HG02588 (cell line): Measurements from ENCODE around the gene SNRNP70.
"Not testable (repeated sequence)": the region's sequence is repeated elsewhere in the genome, so short reads cannot be mapped to it uniquely, and the experiment has no call there.

Experiments used
- ATAC-seq: cut with Tn5 transposase; IDR thresholded peaks from one replicate; pipeline ENCODE4 v1.9.1; 2021; ENCODE audit warnings: mild to moderate bottlenecking, moderate library complexity; ENCODE audit not compliant: unreplicated experiment

SNRNP70 gene

DNA sequence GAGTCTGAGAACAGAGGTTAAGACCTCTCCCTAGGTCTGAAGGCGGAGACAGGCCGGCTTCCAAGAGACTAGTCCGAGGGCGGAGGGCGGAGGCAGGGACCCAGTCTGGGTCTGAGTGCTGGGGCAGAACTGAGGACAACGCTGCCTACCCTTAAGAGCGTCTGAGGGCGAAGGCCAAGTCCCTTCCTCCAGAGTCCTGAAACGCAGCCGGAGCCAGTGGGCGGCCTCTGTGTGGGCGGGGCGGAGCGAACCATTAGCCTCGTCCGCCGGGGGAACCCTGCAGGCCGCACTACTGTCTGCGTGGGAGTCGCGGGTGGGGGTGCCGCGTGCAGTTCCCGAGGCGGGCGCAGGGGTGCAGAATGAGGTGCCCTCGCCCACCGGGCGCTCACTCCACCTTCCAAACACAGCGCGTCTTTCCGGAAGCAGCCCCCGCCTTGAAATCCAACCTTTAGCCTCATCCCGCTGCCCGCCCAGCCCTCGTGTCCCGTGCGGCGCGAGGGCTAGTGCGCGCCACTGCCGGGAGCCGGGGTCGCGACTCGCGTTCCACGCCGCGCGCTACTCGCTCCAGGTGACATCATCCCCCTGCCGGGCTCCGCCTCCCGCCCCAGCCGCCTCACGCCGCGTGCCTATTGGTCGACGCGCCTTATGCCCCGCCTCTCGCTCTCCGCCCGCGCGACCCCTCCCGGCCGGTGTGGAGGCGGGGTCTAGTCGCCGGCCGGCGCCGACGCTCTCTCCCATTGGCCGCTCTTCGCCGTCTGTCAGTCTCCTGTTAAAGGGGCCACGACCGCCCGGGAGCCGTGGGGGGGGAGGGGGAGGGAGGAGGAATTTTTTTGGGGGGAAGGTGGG, 33.5 kb downstream of the SNRNP70 start, which contains the start of gene C19orf73:
Gene C19orf73, minus strand, starts transcription at position 579 of the 846 bp plus-strand sequence. Its CDS starts 121 bp downstream, at position 458.
- ATAC-seq, result peak; percentile 72

DNA sequence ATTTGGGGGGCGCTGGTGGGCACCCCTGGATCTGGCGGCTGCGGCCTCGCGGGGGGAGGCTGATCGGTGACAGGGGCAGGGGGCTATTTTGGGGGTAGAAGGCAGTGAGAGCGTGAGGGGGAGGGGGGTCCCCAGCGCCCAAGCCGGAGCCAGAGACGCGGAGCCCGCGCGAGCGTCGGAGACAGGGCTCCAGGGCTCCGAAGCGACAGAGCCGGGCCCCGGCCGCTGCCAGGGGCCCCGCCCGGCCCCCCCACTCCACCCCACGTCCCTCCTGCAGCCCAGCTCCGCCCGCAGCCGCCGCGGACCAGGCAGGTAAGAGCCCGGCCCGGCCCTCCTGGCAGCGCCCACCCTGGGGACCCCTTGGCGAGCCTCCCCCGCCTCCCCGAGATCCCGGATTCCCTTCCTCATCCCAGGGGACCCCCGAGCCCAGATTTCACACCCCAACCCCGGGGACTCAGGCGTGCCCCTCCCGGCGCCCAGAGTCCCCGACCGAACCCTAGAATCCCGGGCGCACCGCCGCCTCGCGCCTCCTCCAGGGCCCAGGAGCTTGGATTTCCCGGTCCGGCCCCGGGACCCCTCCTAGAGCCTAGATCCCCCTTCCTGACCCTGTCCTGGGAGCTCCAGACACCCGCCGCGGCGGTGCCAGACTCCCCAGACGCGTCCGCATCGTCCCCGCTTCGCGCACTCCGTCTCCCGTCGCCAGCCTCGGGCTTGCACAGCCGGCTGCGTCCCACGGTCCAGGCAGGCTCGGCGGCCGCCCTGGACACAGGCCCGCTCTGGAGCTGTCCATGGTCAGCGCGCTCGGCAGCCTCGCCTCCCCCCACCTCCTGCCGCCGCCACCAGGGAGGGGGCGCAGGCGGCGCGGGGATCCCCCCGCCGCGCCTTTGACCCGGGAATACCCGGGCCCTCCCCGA, 34.4 kb downstream of the SNRNP70 start, which contains the start of gene PPFIA3:
Gene PPFIA3, plus strand, starts transcription at position 134 of the 914 bp plus-strand sequence. CDS start 8,330 bp downstream, outside the sequence.
- ATAC-seq, result no peak

DNA sequence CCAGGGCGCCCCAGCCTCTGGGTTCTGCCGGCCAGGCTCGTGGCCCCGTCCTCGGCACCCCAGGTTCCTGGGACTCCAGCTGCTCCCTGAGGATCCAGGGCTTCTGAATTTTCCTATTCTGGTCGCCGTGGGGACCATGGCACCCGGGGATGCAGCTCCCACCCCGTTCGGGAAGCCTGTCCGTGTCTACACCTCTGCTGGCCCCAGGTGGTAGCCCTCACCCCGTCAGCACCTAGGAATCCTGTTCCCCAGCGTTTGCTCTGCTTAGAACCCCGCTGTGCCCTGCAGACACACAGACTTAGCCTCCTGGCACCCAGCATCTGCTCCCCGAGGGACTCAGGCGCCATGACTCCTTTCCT, 35.1 kb downstream of the SNRNP70 start:
- no peak for ATAC-seq

DNA sequence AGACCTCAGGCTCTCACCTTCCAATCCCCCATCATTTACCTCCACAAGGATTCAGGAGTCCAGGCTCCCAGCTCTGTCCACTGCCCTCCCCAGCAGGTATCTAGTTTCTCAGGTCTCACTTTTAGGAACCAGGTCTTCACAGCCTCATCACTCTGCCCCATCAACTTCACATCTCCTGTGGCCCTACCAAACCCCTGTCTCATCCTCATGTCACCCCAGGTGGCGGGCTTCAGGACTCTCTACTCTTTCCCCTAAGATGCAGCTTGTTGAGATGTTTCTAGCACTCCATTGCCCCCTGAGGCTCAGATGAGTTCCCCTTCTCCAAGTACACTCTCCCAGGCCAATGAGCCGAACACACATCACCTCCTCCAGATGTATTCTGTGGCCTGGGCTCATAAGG, 35.6 kb downstream of the SNRNP70 start:
- no peak for ATAC-seq

DNA sequence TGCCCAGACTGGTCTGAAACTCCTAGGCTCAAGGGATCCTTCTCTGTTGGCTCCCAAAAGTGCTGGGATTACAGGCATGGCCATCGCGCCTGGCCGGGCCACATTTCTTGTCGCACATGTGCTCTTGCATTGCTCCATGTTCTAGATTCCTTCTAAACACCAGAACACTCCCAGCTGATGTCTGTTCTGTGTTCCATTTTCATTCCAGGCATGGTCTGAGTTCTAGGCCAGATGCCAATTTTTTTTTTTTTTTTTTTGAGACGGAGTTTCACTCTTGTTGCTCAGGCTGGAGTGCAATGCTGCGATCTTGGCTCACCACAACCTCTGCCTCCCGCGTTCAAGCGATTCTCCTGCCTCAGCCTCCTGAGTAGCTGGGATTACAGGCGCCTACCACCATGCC, 36.6 kb downstream of the SNRNP70 start:
- not testable (repeated sequence) for ATAC-seq

DNA sequence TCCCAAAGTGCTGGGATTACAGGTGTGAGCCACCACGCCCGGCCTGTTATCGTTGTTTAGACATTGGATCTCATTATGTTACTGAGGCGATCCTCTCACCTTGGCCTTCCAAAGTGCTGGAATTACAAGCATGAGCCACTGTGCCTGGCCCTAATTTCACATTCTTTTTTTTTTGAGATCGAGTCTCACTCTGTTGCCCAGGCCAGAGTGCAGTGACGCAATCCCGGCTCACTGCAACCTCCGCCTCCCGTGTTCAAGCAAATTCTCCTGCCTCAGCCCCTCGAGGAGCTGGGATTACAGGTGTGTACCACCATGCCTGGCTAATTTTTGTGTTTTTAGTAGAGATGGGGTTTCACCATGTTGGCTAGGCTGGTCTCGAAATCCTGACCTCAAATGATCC, 38.0 kb downstream of the SNRNP70 start:
- ATAC-seq, result not testable (repeated sequence)

DNA sequence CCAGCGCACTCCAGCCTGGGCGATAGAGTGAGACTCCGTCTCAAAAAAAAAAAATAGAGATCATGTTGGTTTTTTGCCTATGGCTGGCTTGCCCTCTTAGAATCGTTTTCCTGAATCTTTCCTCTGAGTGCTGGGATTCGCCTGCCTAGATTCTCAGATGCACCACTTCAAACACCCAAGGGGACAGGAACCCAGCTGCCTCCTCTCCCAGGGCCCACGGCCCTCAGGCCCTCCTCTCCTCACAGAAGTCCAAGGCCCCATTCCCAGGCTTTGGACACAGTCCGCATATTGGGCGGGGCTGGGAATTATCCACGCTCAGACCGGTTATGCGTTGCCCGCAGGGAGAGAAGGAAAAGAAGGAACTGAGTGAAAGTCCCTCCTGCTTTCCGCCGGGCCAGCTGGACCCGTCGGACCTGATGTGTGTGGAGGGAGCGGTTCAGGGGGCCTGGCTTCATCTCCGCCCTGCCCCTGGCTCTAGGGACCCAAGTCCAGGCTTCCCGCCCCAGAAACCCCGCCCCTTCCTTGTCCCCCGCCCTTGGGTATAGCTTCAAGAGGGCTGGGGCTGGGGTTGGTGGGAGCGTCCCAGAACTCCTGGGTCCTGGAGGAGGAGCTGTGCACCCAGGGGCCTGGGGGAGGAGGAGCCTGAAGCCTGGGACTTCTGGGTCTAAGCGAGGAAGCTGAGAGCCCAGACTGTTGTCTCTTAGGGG, 39.9 kb downstream of the SNRNP70 start:
- no peak for ATAC-seq

DNA sequence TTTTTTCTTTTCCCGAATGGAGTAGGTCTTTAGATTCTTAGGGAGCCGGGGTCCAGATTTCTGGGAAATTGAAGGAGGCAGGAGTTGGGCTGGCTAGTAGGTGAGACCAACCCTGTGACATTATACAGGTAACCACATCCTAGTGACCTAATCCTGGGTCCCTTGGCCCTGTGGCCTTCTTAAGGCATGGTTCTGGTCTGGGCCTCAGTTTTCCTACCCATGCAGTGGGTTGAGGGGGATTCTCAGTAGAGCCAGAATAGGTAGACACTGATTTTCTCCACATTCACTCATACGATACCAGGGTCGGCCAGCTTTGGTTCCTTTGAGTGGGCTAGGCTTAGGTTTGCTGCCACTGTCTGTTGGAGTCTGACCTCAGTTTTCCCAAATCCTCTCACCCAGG, 41.3 kb downstream of the SNRNP70 start:
- ATAC-seq, result no peak

DNA sequence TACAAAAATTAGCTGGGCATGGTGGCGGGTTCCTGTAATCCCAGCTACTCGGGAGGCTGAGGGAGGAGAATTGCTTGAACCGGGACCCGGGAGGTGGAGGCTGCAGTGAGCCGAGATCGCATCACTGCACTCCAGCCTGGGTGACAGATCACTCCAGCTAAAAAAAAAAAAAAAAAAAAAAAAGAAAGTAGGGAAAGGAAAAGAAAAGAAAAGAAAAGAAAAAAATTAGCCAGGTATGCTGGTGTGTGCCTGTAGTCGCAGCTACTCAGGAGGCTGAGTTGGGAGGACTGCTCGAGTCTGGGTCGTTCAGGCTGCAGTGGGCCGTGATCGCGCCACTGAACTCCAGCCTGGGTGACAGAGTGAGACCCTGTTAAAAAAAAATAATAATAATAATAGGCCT, 42.0 kb downstream of the SNRNP70 start:
- ATAC-seq, result not testable (repeated sequence)

DNA sequence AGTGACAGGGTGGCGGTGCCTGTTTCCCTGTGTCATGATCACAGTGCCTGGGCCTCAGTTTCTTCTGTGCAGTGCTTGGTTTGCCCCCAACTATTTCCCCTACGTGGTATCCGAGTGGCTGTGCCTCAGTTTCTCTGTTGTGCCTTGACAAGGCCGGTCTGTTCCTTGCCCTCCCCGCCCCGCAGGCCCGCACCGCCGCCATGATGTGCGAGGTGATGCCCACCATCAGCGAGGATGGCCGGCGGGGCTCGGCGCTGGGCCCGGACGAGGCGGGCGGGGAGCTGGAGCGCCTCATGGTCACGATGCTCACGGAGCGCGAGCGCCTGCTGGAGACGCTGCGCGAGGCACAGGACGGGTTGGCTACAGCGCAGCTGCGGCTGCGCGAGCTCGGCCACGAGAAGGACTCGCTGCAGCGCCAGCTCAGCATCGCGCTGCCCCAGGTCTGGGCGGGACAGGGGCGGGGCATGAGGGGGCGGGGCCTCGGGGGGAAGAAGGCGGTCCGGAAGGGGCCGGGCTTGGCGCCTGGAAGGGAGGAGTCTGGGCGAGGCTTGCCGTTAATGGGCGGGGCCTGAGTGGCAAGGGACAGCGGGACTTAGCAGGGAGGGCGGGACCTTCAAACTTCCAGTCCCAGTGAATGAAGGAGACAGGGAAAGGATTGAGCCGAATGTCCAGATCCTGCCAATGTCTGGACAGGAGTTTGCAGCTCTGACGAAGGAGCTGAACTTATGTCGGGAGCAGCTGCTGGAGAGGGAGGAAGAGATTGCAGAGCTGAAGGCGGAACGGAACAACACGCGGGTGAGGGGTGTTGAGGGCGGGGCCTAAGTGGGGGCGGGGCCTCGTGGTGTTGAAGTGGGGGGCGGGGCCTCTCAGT, 42.7 kb downstream of the SNRNP70 start:
- ATAC-seq, result peak; percentile 85

DNA sequence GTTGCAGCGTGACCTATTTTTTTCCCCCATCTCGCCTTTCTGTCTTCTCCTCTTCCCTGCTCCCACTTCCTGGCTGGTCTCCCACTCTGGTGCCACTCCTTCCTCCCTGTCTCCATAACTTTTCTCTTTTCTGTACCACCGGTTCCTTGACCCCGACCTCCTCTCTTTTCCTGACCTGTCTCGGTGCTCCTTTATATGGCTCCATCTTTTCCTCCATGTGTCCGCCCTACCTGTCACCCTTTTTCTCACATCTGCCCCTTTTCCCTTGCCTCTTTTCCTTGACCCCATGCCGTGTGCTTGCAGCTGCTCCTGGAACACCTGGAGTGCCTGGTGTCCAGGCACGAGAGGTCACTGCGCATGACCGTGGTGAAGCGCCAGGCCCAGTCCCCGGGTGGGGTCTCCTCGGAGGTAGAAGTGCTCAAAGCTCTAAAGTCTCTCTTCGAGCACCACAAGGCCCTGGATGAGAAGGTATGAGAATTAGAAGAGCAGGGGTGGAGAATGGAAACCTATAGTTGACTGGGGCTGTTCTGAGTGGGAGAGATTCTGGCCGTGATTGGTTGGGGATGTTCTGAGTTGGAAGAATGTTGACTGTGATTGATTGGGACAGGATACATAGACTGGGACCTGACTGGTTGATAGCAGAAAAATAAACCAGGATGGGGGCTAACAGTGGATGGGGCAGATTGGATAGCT, 43.4 kb downstream of the SNRNP70 start:
- no peak for ATAC-seq

DNA sequence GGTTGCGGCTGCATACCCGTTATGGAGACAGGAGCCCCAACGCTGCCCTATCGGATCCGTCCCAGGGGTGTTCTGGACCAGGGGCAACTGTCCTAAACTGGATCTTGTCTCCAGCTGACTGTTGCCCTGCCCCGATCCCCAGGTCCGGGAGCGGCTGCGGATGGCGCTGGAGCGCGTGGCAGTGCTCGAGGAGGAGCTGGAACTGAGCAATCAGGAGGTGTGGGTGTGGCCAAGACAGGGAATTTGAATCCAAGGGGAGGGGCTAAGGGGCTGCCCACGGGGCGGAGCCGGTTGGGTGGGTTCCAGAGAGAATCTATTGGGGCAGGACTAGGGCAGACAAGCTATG, 44.0 kb downstream of the SNRNP70 start:
- no peak for ATAC-seq

DNA sequence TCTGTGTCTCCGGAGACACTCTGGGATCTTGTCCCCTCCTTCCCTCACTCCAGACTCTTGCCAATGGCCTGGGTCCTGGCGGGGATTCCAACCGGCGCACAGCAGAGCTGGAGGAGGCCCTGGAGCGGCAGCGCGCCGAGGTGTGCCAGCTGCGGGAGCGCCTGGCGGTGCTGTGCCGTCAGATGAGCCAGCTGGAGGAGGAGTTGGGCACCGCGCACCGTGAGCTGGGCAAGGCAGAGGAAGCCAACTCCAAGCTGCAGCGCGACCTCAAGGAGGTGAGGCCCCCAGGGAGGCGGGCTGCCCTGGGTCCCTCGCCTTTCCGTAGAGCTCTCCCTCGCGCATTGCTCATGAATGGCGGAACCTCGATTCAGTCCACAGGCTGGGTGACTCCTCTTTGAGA, 45.1 kb downstream of the SNRNP70 start:
- ATAC-seq, result no peak

DNA sequence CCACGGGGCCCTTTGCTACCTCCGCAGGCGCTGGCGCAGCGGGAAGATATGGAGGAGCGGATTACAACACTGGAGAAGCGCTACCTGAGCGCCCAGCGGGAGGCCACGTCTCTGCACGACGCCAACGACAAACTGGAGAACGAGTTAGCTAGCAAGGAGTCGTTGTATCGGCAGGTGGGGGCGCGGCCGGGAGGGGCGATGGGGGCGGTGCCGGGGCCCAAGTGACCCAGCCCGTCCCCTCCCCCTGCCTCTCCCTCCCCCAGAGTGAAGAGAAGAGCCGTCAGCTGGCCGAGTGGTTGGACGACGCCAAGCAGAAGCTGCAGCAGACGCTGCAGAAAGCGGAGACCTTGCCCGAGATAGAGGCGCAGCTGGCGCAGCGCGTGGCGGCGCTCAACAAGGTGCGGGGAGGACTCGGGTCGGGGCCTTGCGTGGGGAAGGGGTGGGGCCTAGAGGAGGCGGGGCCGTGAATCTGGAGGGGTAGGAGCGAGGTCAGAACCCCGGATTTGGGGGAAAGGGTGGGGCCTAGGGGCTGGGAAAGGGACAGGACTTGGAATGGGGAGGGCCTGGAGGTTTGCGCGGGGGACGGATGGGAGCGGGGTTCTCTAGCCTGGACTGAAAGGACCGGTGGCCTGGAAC, 47.8 kb downstream of the SNRNP70 start:
- no peak for ATAC-seq

DNA sequence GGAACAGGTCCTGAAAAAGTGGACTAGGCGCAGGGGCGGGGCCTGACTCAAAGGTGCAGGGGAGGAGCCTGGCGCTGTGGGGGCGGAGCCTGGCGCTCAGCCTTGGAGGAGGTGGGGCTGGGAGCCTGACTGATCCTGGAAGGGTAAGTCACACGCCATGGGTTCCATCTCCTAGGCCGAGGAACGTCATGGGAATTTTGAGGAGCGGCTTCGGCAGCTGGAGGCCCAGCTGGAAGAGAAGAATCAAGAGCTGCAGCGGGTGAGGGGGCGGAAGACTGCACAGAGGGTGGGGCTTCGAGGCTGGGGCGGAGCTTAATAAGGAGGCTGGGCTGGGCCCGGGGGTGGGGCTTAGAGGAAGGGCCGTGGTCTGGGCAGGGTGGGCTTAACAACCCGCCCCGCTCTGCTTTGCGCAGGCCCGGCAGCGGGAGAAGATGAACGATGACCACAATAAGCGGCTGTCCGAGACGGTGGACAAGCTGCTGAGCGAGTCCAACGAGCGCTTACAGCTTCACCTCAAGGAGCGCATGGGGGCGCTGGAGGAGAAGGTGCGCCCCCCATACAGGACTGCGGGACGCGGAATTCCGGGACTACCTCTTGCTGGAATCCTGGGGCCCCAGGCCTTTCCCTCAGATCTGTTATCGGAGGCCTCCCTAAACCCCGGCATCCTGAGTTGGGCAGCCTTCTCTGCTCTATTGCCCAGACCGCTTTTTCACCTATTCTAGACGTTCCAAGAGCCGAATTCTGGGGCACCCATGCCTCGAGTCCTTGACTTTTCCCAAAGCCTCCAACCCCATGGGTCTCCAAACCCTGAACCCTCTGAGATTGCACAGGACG, 48.6 kb downstream of the SNRNP70 start:
- no peak for ATAC-seq

DNA sequence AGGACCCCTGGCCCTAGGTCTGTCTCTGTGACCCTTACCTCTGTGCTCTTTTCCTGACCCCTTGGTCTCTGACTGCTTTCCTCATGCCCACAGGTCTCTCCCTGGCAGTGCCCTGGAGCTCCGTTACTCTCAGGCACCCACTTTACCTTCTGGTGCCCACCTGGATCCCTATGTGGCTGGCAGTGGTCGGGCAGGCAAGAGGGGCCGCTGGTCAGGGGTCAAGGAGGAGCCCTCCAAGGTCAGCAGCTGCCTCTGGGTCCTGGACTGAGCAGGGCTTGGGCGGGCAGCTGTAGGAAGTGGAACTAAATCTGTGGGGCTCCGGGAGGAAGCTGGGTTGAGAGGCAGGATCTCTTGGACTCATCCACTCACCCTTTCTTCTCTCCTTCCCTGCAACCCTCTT, 50.4 kb downstream of the SNRNP70 start:
- ATAC-seq, result no peak

DNA sequence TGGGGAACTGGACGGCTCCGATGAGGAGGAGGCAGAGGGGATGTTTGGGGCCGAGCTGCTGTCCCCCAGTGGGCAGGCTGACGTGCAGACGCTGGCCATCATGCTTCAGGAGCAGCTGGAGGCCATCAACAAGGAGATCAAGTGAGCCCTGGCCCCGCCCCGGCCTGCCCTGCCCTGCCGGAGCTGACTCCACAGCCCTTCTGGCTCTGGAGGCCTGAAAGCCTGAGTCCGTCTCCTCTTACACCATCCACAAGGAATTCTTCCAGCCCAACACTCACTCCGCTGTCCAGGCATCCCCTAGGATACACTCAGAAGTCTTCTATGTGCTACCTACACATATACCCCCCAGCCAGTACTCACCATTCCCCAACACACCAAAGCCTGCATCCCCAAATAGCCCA, 51.5 kb downstream of the SNRNP70 start:
- ATAC-seq, result no peak

DNA sequence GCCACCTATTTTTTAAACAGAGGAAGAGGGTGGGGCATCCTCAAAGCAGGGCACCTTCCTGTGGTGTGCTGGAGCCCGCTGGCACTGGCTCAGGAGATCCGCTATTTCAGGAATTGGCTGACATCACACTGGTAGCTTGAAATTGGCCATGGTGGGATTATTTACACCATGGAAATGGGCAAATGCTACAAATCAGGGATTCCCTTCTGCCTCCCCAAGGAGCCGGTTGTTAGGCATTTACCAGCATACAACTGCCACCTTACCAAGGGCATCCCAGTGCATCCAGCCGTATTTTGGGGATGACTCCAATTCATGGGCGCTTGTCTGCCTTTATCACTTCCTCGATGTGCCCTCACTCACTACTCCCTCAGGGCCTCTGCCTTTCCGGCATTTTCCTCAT, 55.7 kb downstream of the SNRNP70 start:
- ATAC-seq, result no peak
